A549 (cell line): Measurements from ENCODE around the gene PPP2R5C. TPM values are rescaled to one million over a fixed set of nuclear protein-coding genes. Genes with fewer than 3 reads are reported as not detected.
A peak's percentile ranks its signal among the peaks of the same experiment; 100 is the strongest.

Experiments used
- ATAC-seq, 2 experiments: fragments of 200-7000 bp in 1 of 2; fragments of >200 bp in 1 of 2; cut with Nextera tagmentation in 1 of 2; cut with Tn5 transposase in 1 of 2; 3 replicates each; pipeline versions ENCODE4 v1.8.0 to v1.9.1; 2018 to 2020; ENCODE audit warnings: mild to moderate bottlenecking in 1 of 2, moderate library complexity in 1 of 2
- CTCF ChIA-PET: fragments of 300-600 bp; sonication (Branson Sonifier 250); formaldehyde crosslinking; extraction: SDS; loops from one replicate; lab custom pipeline; 2021; ENCODE audit warnings: antibody characterized with exemption, inconsistent platforms; lab: Yijun Ruan, JAX
- POLR2A ChIA-PET: fragments of 350-600 bp; formaldehyde crosslinking; extraction: SDS; loops from one replicate; lab custom pipeline; 2021; ENCODE audit warnings: antibody characterized with exemption, inconsistent platforms; lab: Yijun Ruan, JAX
- DNase-seq, 2 experiments: peaks; one replicate each; pipeline versions ENCODE4 v3.0.0 to v3.0.0-alpha.2; 2011 to 2016; ENCODE audit warnings: low read depth in 1 of 2, low spot score in 1 of 2
- FAIRE-seq: peaks from 2 replicates; lab custom pipeline; 2011; peaks lifted over from hg19 to GRCh38; lab: Jason Lieb, UNC
- H3K27ac ChIP-seq, 2 experiments: fragments of >200 bp; sonication (Bioruptor Twin); formaldehyde crosslinking; 3 replicates each; pipeline ENCODE4 v1.5.1; 2016 to 2017
- H3K4me1 ChIP-seq: fragments of >200 bp; sonication (Bioruptor Twin); formaldehyde crosslinking; 3 replicates; pipeline ENCODE4 v1.6.1; 2016
- H3K4me2 ChIP-seq: fragments of >200 bp; sonication (Bioruptor Twin); formaldehyde crosslinking; 3 replicates; pipeline ENCODE4 v1.6.1; 2016
- H3K4me3 ChIP-seq: fragments of >200 bp; sonication (Bioruptor Twin); formaldehyde crosslinking; 3 replicates; pipeline ENCODE4 v1.5.1; 2016
- H3K9me3 ChIP-seq: fragments of >200 bp; sonication (Bioruptor Twin); formaldehyde crosslinking; 3 replicates; pipeline ENCODE4 v1.6.1; 2016
- BCL3 ChIP-seq: fragments of >200 bp; sonication (Bioruptor Twin); formaldehyde crosslinking; IDR thresholded peaks from 3 replicates; pipeline ENCODE4 v1.6.1; 2016
- BHLHE40 ChIP-seq: IDR thresholded peaks from 2 replicates; pipeline ENCODE4 v1.6.1; 2012; ENCODE audit warnings: low read depth, low read length, inconsistent platforms
- CBX8 ChIP-seq: fragments of 200-600 bp; sonication (generic); IDR thresholded peaks from 2 replicates; pipeline ENCODE4 v1.6.1; 2016
- CEBPB ChIP-seq, 2 experiments: fragments of >200 bp in 1 of 2; sonication (Bioruptor Twin) in 1 of 2; formaldehyde crosslinking in 1 of 2; IDR thresholded peaks; 2 replicates each; pipeline ENCODE4 v1.6.1; 2012 to 2016
- CHD2 ChIP-seq: fragments of 150-350 bp; IDR thresholded peaks from 2 replicates; pipeline ENCODE4 v1.6.1; 2014; ENCODE audit warnings: low read length; ENCODE audit not compliant: partially characterized antibody
- ELK1 ChIP-seq: fragments of 150-350 bp; IDR thresholded peaks from 2 replicates; pipeline ENCODE4 v1.6.1; 2014; ENCODE audit warnings: low read depth, mild to moderate bottlenecking, low read length
- EP300 ChIP-seq, 2 experiments: fragments of >200 bp; sonication (Bioruptor Twin); formaldehyde crosslinking; IDR thresholded peaks; 2 replicates in 1 of 2; 3 replicates in 1 of 2; pipeline ENCODE4 v1.6.1; 2016 to 2017
- ESRRA ChIP-seq: fragments of 150-350 bp; IDR thresholded peaks from 2 replicates; pipeline ENCODE4 v1.6.1; 2014; ENCODE audit warnings: mild to moderate bottlenecking, low read length, borderline replicate concordance
- FOSB ChIP-seq: fragments of 250-450 bp; sonication (Bioruptor Pico); IDR thresholded peaks from 2 replicates; pipeline ENCODE4 v1.5.0; 2020; ENCODE audit warnings: mild to moderate bottlenecking, moderate library complexity
- GATA3 ChIP-seq: IDR thresholded peaks from 2 replicates; pipeline ENCODE4 v1.6.1; 2012; ENCODE audit warnings: borderline replicate concordance
- HDAC2 ChIP-seq: fragments of 200-600 bp; sonication (generic); IDR thresholded peaks from 2 replicates; pipeline ENCODE4 v1.6.1; 2016
- HEYL ChIP-seq: fragments of 250-450 bp; sonication (Bioruptor Pico); IDR thresholded peaks from 2 replicates; pipeline ENCODE4 v1.8.0; 2021; ENCODE audit warnings: mild to moderate bottlenecking, moderate library complexity
- HOXB5 ChIP-seq: fragments of 250-450 bp; sonication (Bioruptor Pico); IDR thresholded peaks from 2 replicates; pipeline ENCODE4 v1.5.0; 2020; ENCODE audit warnings: mild to moderate bottlenecking, moderate library complexity
- KDM1A ChIP-seq: fragments of 200-600 bp; sonication (generic); IDR thresholded peaks from 2 replicates; pipeline ENCODE4 v1.6.1; 2016; ENCODE audit warnings: low read depth, mild to moderate bottlenecking
- KDM5A ChIP-seq: fragments of 200-600 bp; sonication (generic); IDR thresholded peaks from 2 replicates; pipeline ENCODE4 v1.6.1; 2016; ENCODE audit warnings: antibody characterized with exemption, mild to moderate bottlenecking
- MAX ChIP-seq: IDR thresholded peaks from 2 replicates; pipeline ENCODE4 v1.6.1; 2012
- MAZ ChIP-seq: fragments of 150-350 bp; IDR thresholded peaks from 2 replicates; pipeline ENCODE4 v1.6.1; 2014; ENCODE audit warnings: antibody characterized with exemption, low read depth, low read length, borderline replicate concordance
- NPAS2 ChIP-seq: fragments of 250-450 bp; sonication (Bioruptor Pico); IDR thresholded peaks from 2 replicates; pipeline ENCODE4 v1.8.0; 2022; ENCODE audit warnings: mild to moderate bottlenecking, moderate library complexity, borderline replicate concordance
- NR3C1 ChIP-seq: fragments of >200 bp; sonication (Bioruptor Twin); formaldehyde crosslinking; IDR thresholded peaks from 3 replicates; pipeline ENCODE4 v1.6.1; 2017
- PHF8 ChIP-seq: fragments of 200-600 bp; sonication (generic); IDR thresholded peaks from 2 replicates; pipeline ENCODE4 v1.6.1; 2016; ENCODE audit warnings: low read depth, mild to moderate bottlenecking, antibody characterized with exemption, moderate library complexity, borderline replicate concordance
- POLR2A ChIP-seq: IDR thresholded peaks from 2 replicates; pipeline ENCODE4 v1.6.1; 2012; ENCODE audit warnings: mild to moderate bottlenecking, low read length
- REST ChIP-seq: fragments of 200-600 bp; sonication (generic); IDR thresholded peaks from 2 replicates; pipeline ENCODE4 v1.6.1; 2016; ENCODE audit warnings: antibody characterized with exemption, mild to moderate bottlenecking, moderate library complexity
- RFX5 ChIP-seq: fragments of 450-650 bp; IDR thresholded peaks from 2 replicates; pipeline ENCODE4 v1.7.1; 2014; ENCODE audit warnings: antibody characterized with exemption, mild to moderate bottlenecking, moderate library complexity
- TFCP2L1 ChIP-seq: fragments of 250-450 bp; sonication (Bioruptor Pico); IDR thresholded peaks from 2 replicates; pipeline ENCODE4 v1.5.0; 2021; ENCODE audit warnings: mild to moderate bottlenecking
- ZC3H11A ChIP-seq: fragments of 450-650 bp; IDR thresholded peaks from 2 replicates; pipeline ENCODE4 v1.6.1; 2014; ENCODE audit warnings: antibody characterized with exemption, mild to moderate bottlenecking
- ZFP36 ChIP-seq: fragments of 450-650 bp; IDR thresholded peaks from 2 replicates; pipeline ENCODE4 v1.6.1; 2014; ENCODE audit warnings: borderline replicate concordance; ENCODE audit not compliant: partially characterized antibody
- ZNF302 ChIP-seq: fragments of 250-450 bp; sonication (Bioruptor Pico); IDR thresholded peaks from 2 replicates; pipeline ENCODE4 v1.9.0; 2021; ENCODE audit warnings: inconsistent platforms, mild to moderate bottlenecking, moderate library complexity
- ZSCAN20 ChIP-seq: fragments of 250-450 bp; sonication (Bioruptor Pico); IDR thresholded peaks from 2 replicates; pipeline ENCODE4 v1.8.0; 2022; ENCODE audit warnings: mild to moderate bottlenecking, moderate library complexity
- WGBS: methylation state at CpG from one replicate; pipeline ENCODE4 v1.1.6; 2017; ENCODE audit errors: missing lambda C conversion rate; 5-methylcytosine and 5-hydroxymethylcytosine counted together
- polyA plus RNA-seq, 4 experiments: library from polyadenylated mRNA; depleted of rRNA in 3 of 4; stranded (reverse); fragments of >200 nt; fragmentation: RNase III in 1 of 4; extraction: RNeasy Plus Mini Kit Qiagen cat#74134 plus additional on column Dnase treatment in 1 of 4; gene quantifications; 2 replicates in 3 of 4; 3 replicates in 1 of 4; pipeline ENCODE4 v1.2.3, GENCODE V29; 2011 to 2017

PPP2R5C gene
- polyA plus RNA-seq, 2 of the 4 experiments (the other 2 are of a cell fraction): 74.8 to 150 TPM

GRCh38 chr14:101839661-101840060 lies 78.2 kb downstream of the PPP2R5C start:
- no peak for TF ChIP-seq FOSB
- TF ChIP-seq KDM5A: no peak
- no peak for TF ChIP-seq ZNF302
- TF ChIP-seq CEBPB (IDR thresholded peaks at IDR 0.05): no peak
- no peak for TF ChIP-seq NR3C1
- TF ChIP-seq ZC3H11A: no peak
- TF ChIP-seq ZFP36: no peak
- no peak for TF ChIP-seq TFCP2L1
- no peak for TF ChIP-seq HEYL (CRISPR knock-in tag)
- POLR2A ChIA-PET: no interaction called here
- no peak overlapping the region for H3K27ac ChIP-seq
- DNase-seq (no peak), ATAC-seq (no peak), FAIRE-seq (no peak)
- 88% methylated on average over 6 of the region's 6 CpGs for WGBS
- peaks cover 10% of the 10 kb centered on the region for H3K4me1 ChIP-seq
- CTCF ChIA-PET: no interaction called here
- H3K9me3 ChIP-seq: no peaks in the 10 kb centered on the region
- no peak overlapping the region for H3K4me3 ChIP-seq
- no peak overlapping the region for H3K4me2 ChIP-seq

- DNase-seq: no peak
- no peaks in the 10 kb centered on the region for H3K4me1 ChIP-seq
- ChIA-PET POLR2A (no interaction called here), CTCF (interaction anchor here (1.3 to 1.7 kb wide), 3 partner anchors 9 to 70 kb away, joined by 4 to 11 read pairs (median 4); no protein-coding TSS in a partner anchor)
- no peak overlapping the region for H3K4me3 ChIP-seq
- H3K4me2 ChIP-seq: no peak overlapping the region
- 83% methylated on average over 5 of the region's 5 CpGs for WGBS
- no peak for ATAC-seq
- H3K9me3 ChIP-seq: no peaks in the 10 kb centered on the region
- H3K27ac ChIP-seq: no peak overlapping the region
- FAIRE-seq: no peak
- TF ChIP-seq ESRRA (no peak), KDM1A (0 out of 2 replicates have a peak, but pooled peaks have one; percentile 30)
Measured at GRCh38 chr14:101840649-101841369, 79.3 kb downstream of the PPP2R5C start.

- no peaks in the 10 kb centered on the region for H3K9me3 ChIP-seq
- ChIA-PET POLR2A (no interaction called here), CTCF (no interaction called here)
- no peak overlapping the region for H3K4me3 ChIP-seq
- ATAC-seq (no peak), FAIRE-seq (no peak), DNase-seq (no peak)
- TF ChIP-seq ELK1: no peak
- TF ChIP-seq NPAS2: no peak
- TF ChIP-seq POLR2A: no peak
- TF ChIP-seq BCL3: no peak
- TF ChIP-seq MAZ: no peak
- no peak for TF ChIP-seq ESRRA
- TF ChIP-seq HDAC2: no peak
- no peak for TF ChIP-seq BHLHE40
- TF ChIP-seq MAX: no peak
- no peak for TF ChIP-seq CBX8
- no peak for TF ChIP-seq REST
- no peak for TF ChIP-seq HOXB5
- TF ChIP-seq ZC3H11A: no peak
- TF ChIP-seq GATA3: no peak
- TF ChIP-seq EP300 (IDR thresholded peaks at IDR 0.05): no peak
- no peak for TF ChIP-seq ZSCAN20 (CRISPR knock-in tag)
- TF ChIP-seq CHD2: no peak
- no peak for TF ChIP-seq RFX5
- no peak for TF ChIP-seq PHF8
- H3K27ac ChIP-seq: no peak overlapping the region
- 86% methylated on average over 3 of the region's 3 CpGs for WGBS
- no peak overlapping the region for H3K4me2 ChIP-seq
- no peaks in the 10 kb centered on the region for H3K4me1 ChIP-seq
Measured at GRCh38 chr14:101843038-101843437, 81.5 kb downstream of the PPP2R5C start.
